Measurements from ENCODE around the gene OR6C68. TPM values are rescaled to one million over a fixed set of nuclear protein-coding genes. Genes with fewer than 3 reads are reported as not detected.

The OR6C68 gene
- total RNA-seq, 1 experiment from 2014 or later = not detected

Other genes starting within 250 kb of the OR6C68 start
- gene OR6C74, start 247.8 kb upstream of the OR6C68 start, total RNA-seq (2014; rRNA removed; shearing (Covaris generic); ENCODE audit: low replicate concordance) = not detected in 2 replicates
- not detected in 2 replicates for gene OR6C6, start 195.8 kb upstream of the OR6C68 start, total RNA-seq (2014; rRNA removed; shearing (Covaris generic); ENCODE audit: low replicate concordance)
- gene OR6C1, start 178.0 kb upstream of the OR6C68 start, total RNA-seq (2014; rRNA removed; shearing (Covaris generic); ENCODE audit: low replicate concordance) = not detected in 2 replicates
- not detected in 2 replicates for gene OR6C3, start 161.6 kb upstream of the OR6C68 start, total RNA-seq (2014; rRNA removed; shearing (Covaris generic); ENCODE audit: low replicate concordance)
- gene OR6C75, start 129.4 kb upstream of the OR6C68 start, total RNA-seq (2014; rRNA removed; shearing (Covaris generic); ENCODE audit: low replicate concordance) = not detected in 2 replicates
- gene OR6C65, start 91.8 kb upstream of the OR6C68 start, total RNA-seq (2014; rRNA removed; shearing (Covaris generic); ENCODE audit: low replicate concordance) = not detected in 2 replicates
- not detected in 2 replicates for gene OR6C76, start 66.1 kb upstream of the OR6C68 start, total RNA-seq (2014; rRNA removed; shearing (Covaris generic); ENCODE audit: low replicate concordance)
- not detected in 2 replicates for gene OR6C2, start 48.3 kb upstream of the OR6C68 start, total RNA-seq (2014; rRNA removed; shearing (Covaris generic); ENCODE audit: low replicate concordance)
- not detected in 2 replicates for gene OR6C70, start 22.2 kb upstream of the OR6C68 start, total RNA-seq (2014; rRNA removed; shearing (Covaris generic); ENCODE audit: low replicate concordance)
- not detected in 2 replicates for gene OR6C4, start 57.2 kb downstream of the OR6C68 start, total RNA-seq (2014; rRNA removed; shearing (Covaris generic); ENCODE audit: low replicate concordance)
- not detected in 2 replicates for gene OR2AP1, start 80.1 kb downstream of the OR6C68 start, total RNA-seq (2014; rRNA removed; shearing (Covaris generic); ENCODE audit: low replicate concordance)
- gene OR10P1, start 144.5 kb downstream of the OR6C68 start, total RNA-seq (2014; rRNA removed; shearing (Covaris generic); ENCODE audit: low replicate concordance) = not detected in 2 replicates
- gene ITGA7, start 215.5 kb downstream of the OR6C68 start, total RNA-seq (2014; rRNA removed; shearing (Covaris generic); ENCODE audit: low replicate concordance) = 1.3 and 10.7 TPM in 2 replicates
- 184 and 309 TPM in 2 replicates for gene BLOC1S1, start 223.7 kb downstream of the OR6C68 start, total RNA-seq (2014; rRNA removed; shearing (Covaris generic); ENCODE audit: low replicate concordance)
- gene RDH5, start 228.0 kb downstream of the OR6C68 start, total RNA-seq (2014; rRNA removed; shearing (Covaris generic); ENCODE audit: low replicate concordance) = 2.0 and 2.9 TPM in 2 replicates
- 1,384 and 1,429 TPM in 2 replicates for gene CD63, start 236.6 kb downstream of the OR6C68 start, total RNA-seq (2014; rRNA removed; shearing (Covaris generic); ENCODE audit: low replicate concordance)

Data from Caki2 (cell line).